Liver (tissue), 9 donors: ENCODE measurements around the gene TCEANC. TPM values are rescaled to one million over a fixed set of nuclear protein-coding genes. Genes with fewer than 3 reads are reported as not detected.

ENCODE experiments used
- DNase-seq: peaks from one replicate; pipeline ENCODE4 v3.0.0-alpha.2; 2017; ENCODE audit warnings: low spot score
- H3K27ac ChIP-seq, 2 donors: one replicate each; pipeline ENCODE4 v1.7.0; 2013; ENCODE audit warnings: inconsistent platforms in 2 of 2, low read length in 2 of 2, control low read depth in 1 of 2, low read depth in 1 of 2, mild to moderate bottlenecking in 1 of 2
- H3K27me3 ChIP-seq, 4 donors: one replicate each; pipeline versions ENCODE4 v1.6.1 to v1.7.0; 2013; ENCODE audit warnings: low read length in 3 of 4, inconsistent platforms in 1 of 4, mild to moderate bottlenecking in 1 of 4, moderate library complexity in 1 of 4; ENCODE audit not compliant: control insufficient read depth in 4 of 4, insufficient read depth in 4 of 4
- H3K36me3 ChIP-seq, 4 donors: one replicate each; pipeline versions ENCODE4 v1.6.1 to v1.7.0; 2013; ENCODE audit warnings: low read length in 3 of 4, mild to moderate bottlenecking in 3 of 4, low read depth in 1 of 4, moderate library complexity in 1 of 4; ENCODE audit not compliant: control insufficient read depth in 4 of 4, insufficient read depth in 3 of 4
- H3K4me1 ChIP-seq, 4 donors: one replicate each; pipeline versions ENCODE4 v1.6.1 to v1.7.0; 2013; ENCODE audit warnings: low read length in 3 of 4, mild to moderate bottlenecking in 3 of 4, moderate library complexity in 1 of 4; ENCODE audit not compliant: control insufficient read depth in 4 of 4, insufficient read depth in 4 of 4
- H3K4me3 ChIP-seq, 3 donors: one replicate each; pipeline versions ENCODE4 v1.6.1 to v1.7.0; 2013; ENCODE audit warnings: low read length in 3 of 3, control low read depth in 1 of 3, low read depth in 1 of 3, mild to moderate bottlenecking in 1 of 3
- H3K9ac ChIP-seq, 2 donors: one replicate each; pipeline ENCODE4 v1.7.0; 2013; ENCODE audit warnings: low read length in 2 of 2, mild to moderate bottlenecking in 2 of 2, moderate library complexity in 2 of 2, control low read depth in 1 of 2, low read depth in 1 of 2
- H3K9me3 ChIP-seq, 4 donors: one replicate each; pipeline versions ENCODE4 v1.6.1 to v1.7.0; 2013; ENCODE audit warnings: low read length in 3 of 4; ENCODE audit not compliant: control insufficient read depth in 4 of 4
- CTCF ChIP-seq: fragments of 150-350 bp; IDR thresholded peaks from 2 replicates; pipeline ENCODE4 v1.5.1; 2017; ENCODE audit warnings: improper control_type of control experiment, low read depth, low read length; ENCODE audit not compliant: missing input control
- EGR1 ChIP-seq, 2 donors: IDR thresholded peaks; 2 replicates each; pipeline ENCODE4 v1.6.1; 2016 to 2018; ENCODE audit warnings: antibody characterized with exemption in 2 of 2, low read depth in 2 of 2
- FOXA1 ChIP-seq: IDR thresholded peaks from 2 replicates; pipeline ENCODE4 v1.6.1; 2016; ENCODE audit warnings: antibody characterized with exemption
- FOXA2 ChIP-seq: IDR thresholded peaks from 2 replicates; pipeline ENCODE4 v1.6.1; 2016; ENCODE audit warnings: antibody characterized with exemption
- HNF4A ChIP-seq, 2 donors: conservative IDR thresholded peaks; 2 replicates each; pipeline ENCODE4 v1.6.1; 2016; ENCODE audit warnings: antibody characterized with exemption in 2 of 2, mild to moderate bottlenecking in 2 of 2
- JUND ChIP-seq, 2 donors: IDR thresholded peaks; 2 replicates each; pipeline ENCODE4 v1.6.1; 2016; ENCODE audit warnings: antibody characterized with exemption in 2 of 2
- MAX ChIP-seq: IDR thresholded peaks from 2 replicates; pipeline ENCODE4 v1.6.1; 2016; ENCODE audit warnings: antibody characterized with exemption
- NR2F2 ChIP-seq: IDR thresholded peaks from 2 replicates; pipeline ENCODE4 v1.6.1; 2016; ENCODE audit warnings: antibody characterized with exemption
- RAD21 ChIP-seq, 2 donors: IDR thresholded peaks; 2 replicates each; pipeline ENCODE4 v1.6.1; 2016; ENCODE audit warnings: antibody characterized with exemption in 2 of 2, mild to moderate bottlenecking in 2 of 2
- RXRA ChIP-seq, 2 donors: IDR thresholded peaks; 2 replicates each; pipeline ENCODE4 v1.6.1; 2017 to 2018; ENCODE audit warnings: antibody characterized with exemption in 2 of 2, mild to moderate bottlenecking in 1 of 2
- SP1 ChIP-seq: IDR thresholded peaks from 2 replicates; pipeline ENCODE4 v1.6.1; 2018; ENCODE audit warnings: antibody characterized with exemption, mild to moderate bottlenecking
- TAF1 ChIP-seq: conservative IDR thresholded peaks from 2 replicates; pipeline ENCODE4 v1.6.1; 2016; ENCODE audit warnings: antibody characterized with exemption, mild to moderate bottlenecking
- ZBTB33 ChIP-seq: IDR thresholded peaks from 2 replicates; pipeline ENCODE4 v1.6.1; 2016; ENCODE audit warnings: antibody characterized with exemption
- WGBS: extraction: QIAGEN DNeasy Blood & Tissue Kit; methylation state at CpG from one replicate; pipeline ENCODE4 v1.1.7; 2013; 5-methylcytosine and 5-hydroxymethylcytosine counted together
- polyA plus RNA-seq, 2 donors: library from polyadenylated mRNA; stranded (reverse) in 1 of 2; unstranded in 1 of 2; fragments of 200-250 nt in 1 of 2; fragments of >200 nt in 1 of 2; fragmentation: Nextera tagmentation in 1 of 2; extraction: Ambion mirVana in 1 of 2; gene quantifications; one replicate each; pipeline versions ENCODE4 v1.2.1 to v1.2.3, GENCODE V29; 2013 to 2015
- total RNA-seq, 2 donors: library from RNA; depleted of rRNA; stranded (reverse); fragments of >200 nt; gene quantifications; one replicate each; pipeline ENCODE4 v1.2.3, GENCODE V29; 2014
- donor health status: healthy.
- donor health status: healthy.
- donor health status: healthy.
- donor health status: healthy.
- donor health status: healthy.

The TCEANC gene
- total and polyA plus RNA-seq, 4 donors, result 0.73 to 7.7 (median 3.6) TPM

GRCh38 chrX:13698432-13698831 lies 45.5 kb downstream of the TCEANC start (continued):
- TF ChIP-seq RAD21 (IDR thresholded peaks at IDR 0.05), result no peak

- Histone ChIP-seq H3K27ac (no peak overlapping the region), H3K9ac (no peak overlapping the region), H3K4me1 (peaks cover 0 to 2% (median under 1%) of the 10 kb centered on the region in 4 donors), H3K9me3 (no peaks in the 10 kb centered on the region), H3K27me3 (no peaks in the 10 kb centered on the region), H3K36me3 (no peaks in the 10 kb centered on the region), H3K4me3 (no peak overlapping the region)
- DNase-seq, result no peak
- 83% methylated on average over 7 of the region's 7 CpGs for WGBS
- no peak for TF ChIP-seq CTCF
These were observed 46.4 kb downstream of the TCEANC start for GRCh38 chrX:13699183-13699826.

GRCh38 chrX:13700380-13700779 lies 47.4 kb downstream of the TCEANC start:
- WGBS, result 58% methylated on average over 4 of the region's 4 CpGs
- Histone ChIP-seq H3K4me3 (no peak overlapping the region), H3K4me1 (peaks cover 0 to 2% (median 0%) of the 10 kb centered on the region in 4 donors), H3K36me3 (no peaks in the 10 kb centered on the region), H3K9ac (no peak overlapping the region), H3K27me3 (no peaks in the 10 kb centered on the region), H3K27ac (no peak overlapping the region), H3K9me3 (no peaks in the 10 kb centered on the region)
- TF ChIP-seq RXRA (IDR thresholded peaks at IDR 0.05), result no peak
- no peak for TF ChIP-seq ZBTB33
- TF ChIP-seq NR2F2, result no peak
- TF ChIP-seq JUND (IDR thresholded peaks at IDR 0.05), result no peak
- no peak for TF ChIP-seq FOXA2
- TF ChIP-seq FOXA1, result no peak
- TF ChIP-seq HNF4A (conservative IDR thresholded peaks at IDR 0.05), result no peak
- TF ChIP-seq RAD21 (IDR thresholded peaks at IDR 0.05), result no peak
- no peak for TF ChIP-seq MAX
- no peak for TF ChIP-seq TAF1
- no peak for TF ChIP-seq SP1
- no peak for TF ChIP-seq CTCF
- TF ChIP-seq EGR1 (IDR thresholded peaks at IDR 0.05; ENCODE audit: low read depth in 2 of 2), result no peak
- DNase-seq, result no peak
